HG02623 (cell line): ENCODE measurements around the gene ASCL1.

Experiments used
- ATAC-seq: cut with Tn5 transposase; IDR thresholded peaks from one replicate; pipeline ENCODE4 v1.9.1; 2021; ENCODE audit warnings: moderate library complexity; ENCODE audit not compliant: unreplicated experiment

ASCL1 gene

GRCh38 chr12:102950950-102951619 is 6.4 kb upstream of the ASCL1 start:
- no peak for ATAC-seq

- no peak for ATAC-seq
Observed at GRCh38 chr12:102951841-102952240, 5.6 kb upstream of the ASCL1 start.

GRCh38 chr12:102953221-102953620 is 4.3 kb upstream of the ASCL1 start:
- no peak for ATAC-seq

GRCh38 chr12:102954134-102954533 is 3.3 kb upstream of the ASCL1 start:
- ATAC-seq, result no peak

GRCh38 chr12:102955926-102956737 is 1.3 kb upstream of the ASCL1 start:
- ATAC-seq, result no peak

- no peak for ATAC-seq
Observed at GRCh38 chr12:102956738-102957327, 641 bp upstream of the ASCL1 start.

- ATAC-seq, result no peak
Observed at GRCh38 chr12:102958073-102958829, 777 bp downstream of the ASCL1 start.

GRCh38 chr12:102958830-102959176 is 1.3 kb downstream of the ASCL1 start:
- ATAC-seq, result no peak

- no peak for ATAC-seq
Observed at GRCh38 chr12:102959391-102959790, 1.9 kb downstream of the ASCL1 start.

GRCh38 chr12:102960766-102961465 is 3.4 kb downstream of the ASCL1 start:
- ATAC-seq, result no peak

- ATAC-seq, result no peak
Observed at GRCh38 chr12:102961466-102961855, 4.0 kb downstream of the ASCL1 start.

GRCh38 chr12:102962532-102962931 is 5.1 kb downstream of the ASCL1 start:
- no peak for ATAC-seq

- ATAC-seq, result no peak
Observed at GRCh38 chr12:102962986-102963385, 5.5 kb downstream of the ASCL1 start.

GRCh38 chr12:102963796-102964195 is 6.3 kb downstream of the ASCL1 start:
- ATAC-seq, result no peak

- ATAC-seq, result no peak
Observed at GRCh38 chr12:102964872-102965271, 7.4 kb downstream of the ASCL1 start.

GRCh38 chr12:102965281-102966155 is 8.0 kb downstream of the ASCL1 start:
- ATAC-seq, result peak; percentile 52

GRCh38 chr12:102966200-102966863 is 8.9 kb downstream of the ASCL1 start:
- ATAC-seq, result no peak

- no peak for ATAC-seq
Observed at GRCh38 chr12:102970780-102971179, 13.3 kb downstream of the ASCL1 start.

GRCh38 chr12:102971227-102971626 is 13.8 kb downstream of the ASCL1 start:
- ATAC-seq, result no peak
